NCI-H1417 treated with DMSO at 0.1 percent for 48 hours (cell line): ENCODE data around the gene USF2.

Experiments used
- DNase-seq: peaks from one replicate; lab custom pipeline; 2025; lab: John Stamatoyannopoulos, UW

USF2 gene

DNA sequence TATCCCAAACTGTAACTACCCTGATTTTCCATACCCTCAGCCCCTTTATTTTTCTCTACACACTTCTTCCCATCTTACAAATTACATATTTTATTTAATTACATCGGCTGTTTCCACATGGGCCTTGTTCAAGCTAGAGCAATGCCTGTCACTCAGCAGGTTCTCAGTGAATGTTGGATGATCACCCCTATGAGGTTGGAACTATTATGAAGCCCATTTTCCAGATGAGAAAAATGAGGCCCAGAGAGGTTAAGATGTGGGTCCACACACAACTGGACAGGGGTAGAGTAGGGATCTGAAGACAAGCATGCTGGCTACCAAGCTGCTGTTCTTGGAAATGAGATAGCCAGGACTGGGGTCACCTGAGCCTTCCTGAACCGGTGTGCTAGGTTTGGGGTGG, 33.2 kb downstream of the USF2 start:
- no peak for DNase-seq

DNA sequence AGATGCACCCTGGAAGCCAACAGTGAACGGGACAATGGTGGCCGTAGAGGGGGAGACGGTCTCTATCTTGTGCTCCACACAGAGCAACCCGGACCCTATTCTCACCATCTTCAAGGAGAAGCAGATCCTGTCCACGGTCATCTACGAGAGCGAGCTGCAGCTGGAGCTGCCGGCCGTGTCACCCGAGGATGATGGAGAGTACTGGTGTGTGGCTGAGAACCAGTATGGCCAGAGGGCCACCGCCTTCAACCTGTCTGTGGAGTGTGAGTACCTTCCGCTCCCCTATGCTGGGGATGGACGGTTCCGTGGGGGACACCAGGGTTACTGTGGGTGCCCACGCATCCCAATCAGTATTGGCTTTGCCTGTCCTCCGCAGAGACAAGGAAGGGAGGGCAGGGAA, 33.7 kb downstream of the USF2 start:
- no peak for DNase-seq

DNA sequence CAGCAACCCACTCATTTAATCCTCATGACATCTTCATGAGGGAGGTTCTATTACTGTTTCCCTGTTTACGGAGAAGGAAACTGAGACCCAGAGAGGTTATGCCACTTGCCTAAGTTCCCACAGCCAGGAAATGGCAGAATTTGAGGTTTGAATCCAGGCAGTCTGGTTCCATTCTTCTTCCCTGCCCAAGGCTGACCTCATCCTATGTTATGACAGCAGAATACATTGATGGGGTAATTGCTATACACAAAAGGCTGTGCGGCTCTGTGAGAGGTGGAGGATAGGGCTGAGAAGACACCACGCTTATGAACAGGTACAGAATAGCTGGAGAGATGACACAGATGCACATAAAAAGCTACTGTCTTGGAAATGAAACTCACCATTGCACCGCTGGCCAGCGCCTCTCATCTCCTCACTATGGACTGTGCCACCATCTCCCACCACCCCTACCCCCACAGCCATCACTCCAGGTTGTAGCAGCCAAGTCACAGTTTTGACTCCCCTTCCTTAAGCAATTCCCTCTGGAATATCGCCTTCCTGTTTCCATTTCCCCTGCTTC, 34.7 kb downstream of the USF2 start:
- no peak for DNase-seq

DNA sequence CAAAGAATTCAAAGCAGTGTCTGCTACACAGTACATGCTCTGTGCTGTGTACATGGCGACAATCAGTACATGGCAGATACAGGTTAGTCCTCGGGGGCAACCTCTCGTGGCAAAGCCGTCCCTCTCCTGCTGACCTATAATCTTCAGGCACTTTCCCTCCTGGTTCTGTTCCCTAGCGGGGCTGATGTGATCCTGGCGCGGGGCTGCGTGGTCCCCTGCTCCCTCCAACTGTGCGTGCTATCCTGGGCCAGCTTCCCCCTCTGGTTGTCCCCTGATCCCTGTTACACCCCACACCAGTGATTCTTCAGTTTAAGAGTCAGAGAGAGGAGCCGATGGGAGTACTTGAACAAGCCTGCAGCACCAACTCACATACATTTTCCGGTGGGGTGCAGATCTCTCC, 35.3 kb downstream of the USF2 start:
- DNase-seq, result no peak

DNA sequence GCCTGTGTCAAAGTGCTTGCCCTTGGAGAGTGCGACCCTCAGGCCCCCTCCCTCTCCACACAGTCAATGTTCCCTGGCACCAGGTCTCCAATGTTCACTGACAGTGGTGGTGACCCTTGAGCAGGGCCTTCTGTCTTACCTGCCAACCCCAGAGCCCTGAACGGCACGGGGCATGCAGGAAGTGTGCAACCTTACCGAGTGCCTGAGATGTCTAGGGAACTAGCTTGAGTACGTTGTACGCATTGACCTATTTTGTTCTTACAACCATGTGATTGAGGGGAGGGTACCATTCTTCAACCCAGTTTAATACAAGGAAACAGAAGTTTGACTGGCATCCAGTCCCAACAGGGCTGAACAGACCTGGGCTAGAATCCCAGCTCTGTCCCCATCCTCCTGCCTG, 36.4 kb downstream of the USF2 start:
- DNase-seq, result no peak

DNA sequence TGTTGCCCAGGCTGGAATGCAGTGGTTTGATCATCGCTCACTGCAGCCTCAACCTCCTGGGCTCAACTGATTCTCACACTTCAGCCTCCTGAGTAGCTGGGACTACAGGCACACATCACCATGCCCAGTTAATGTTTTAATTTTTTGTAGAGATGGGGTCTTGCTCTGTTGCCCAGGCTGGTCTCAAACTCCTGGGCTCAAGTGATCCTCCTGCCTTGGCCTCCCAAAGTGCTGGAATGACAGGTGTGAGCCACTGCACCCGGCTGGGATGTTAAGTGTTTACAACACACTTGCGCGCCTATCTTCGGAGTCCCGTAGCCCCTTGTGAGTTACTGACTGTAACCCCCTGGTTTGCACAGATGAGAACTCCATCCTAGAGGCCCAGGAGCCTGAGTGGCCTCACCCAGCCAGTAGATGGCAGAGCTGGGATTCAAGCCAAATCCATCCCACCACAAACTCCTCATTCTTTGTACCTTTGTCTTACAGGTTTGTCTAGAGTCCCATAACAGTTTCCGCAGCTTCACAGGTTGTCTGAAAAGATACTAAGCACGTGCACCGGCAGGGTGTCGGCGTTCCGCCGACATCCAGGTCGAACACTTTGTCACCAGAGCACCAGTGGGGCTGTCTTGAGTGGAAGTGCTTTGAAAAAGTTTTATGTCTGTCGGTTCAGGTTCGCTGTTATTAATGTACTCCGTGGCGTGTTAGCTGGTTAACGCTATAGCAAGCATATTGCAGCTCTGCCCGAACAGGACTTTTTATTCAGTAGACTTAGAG, 37.9 kb downstream of the USF2 start:
- no peak for DNase-seq

DNA sequence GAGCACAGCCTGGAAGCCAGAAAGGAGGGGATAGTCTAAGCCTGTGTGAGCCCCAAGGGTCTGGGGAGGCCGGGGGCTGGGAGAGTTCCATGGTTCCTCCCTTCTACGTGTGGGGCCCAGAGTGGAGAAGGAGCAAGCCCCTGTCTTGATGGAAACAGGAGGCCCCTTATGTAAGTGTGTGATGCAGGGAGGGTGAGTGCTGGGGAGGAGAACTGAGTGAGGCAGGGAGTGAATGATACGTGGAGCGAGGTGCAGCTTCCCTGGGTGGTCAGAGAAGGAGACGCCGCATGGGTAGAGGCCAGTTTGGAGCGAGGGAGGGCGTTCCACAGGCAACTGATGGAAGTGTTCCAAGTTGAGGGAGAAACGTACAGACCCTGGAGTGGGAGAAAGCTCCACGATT, 39.2 kb downstream of the USF2 start:
- DNase-seq, result no peak

DNA sequence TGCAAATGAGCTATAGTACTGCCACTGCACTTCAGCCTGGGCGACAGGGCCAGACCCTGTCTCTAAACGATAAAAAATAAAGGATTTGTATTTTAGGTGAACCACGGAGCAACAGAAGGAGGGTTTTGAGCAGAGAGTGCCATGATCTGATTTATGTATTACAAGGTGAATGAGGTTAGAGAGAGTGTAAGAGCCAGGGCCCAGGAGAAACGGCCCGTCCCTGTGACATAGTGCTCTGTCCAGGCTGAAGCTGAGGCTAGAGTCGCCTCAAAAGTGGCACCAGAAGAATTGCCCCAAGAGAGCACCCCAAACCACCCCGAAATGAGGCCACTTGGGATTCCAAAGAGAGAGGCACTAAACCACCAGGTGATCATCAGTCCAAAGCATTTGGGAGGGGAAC, 40.1 kb downstream of the USF2 start:
- DNase-seq, result no peak

DNA sequence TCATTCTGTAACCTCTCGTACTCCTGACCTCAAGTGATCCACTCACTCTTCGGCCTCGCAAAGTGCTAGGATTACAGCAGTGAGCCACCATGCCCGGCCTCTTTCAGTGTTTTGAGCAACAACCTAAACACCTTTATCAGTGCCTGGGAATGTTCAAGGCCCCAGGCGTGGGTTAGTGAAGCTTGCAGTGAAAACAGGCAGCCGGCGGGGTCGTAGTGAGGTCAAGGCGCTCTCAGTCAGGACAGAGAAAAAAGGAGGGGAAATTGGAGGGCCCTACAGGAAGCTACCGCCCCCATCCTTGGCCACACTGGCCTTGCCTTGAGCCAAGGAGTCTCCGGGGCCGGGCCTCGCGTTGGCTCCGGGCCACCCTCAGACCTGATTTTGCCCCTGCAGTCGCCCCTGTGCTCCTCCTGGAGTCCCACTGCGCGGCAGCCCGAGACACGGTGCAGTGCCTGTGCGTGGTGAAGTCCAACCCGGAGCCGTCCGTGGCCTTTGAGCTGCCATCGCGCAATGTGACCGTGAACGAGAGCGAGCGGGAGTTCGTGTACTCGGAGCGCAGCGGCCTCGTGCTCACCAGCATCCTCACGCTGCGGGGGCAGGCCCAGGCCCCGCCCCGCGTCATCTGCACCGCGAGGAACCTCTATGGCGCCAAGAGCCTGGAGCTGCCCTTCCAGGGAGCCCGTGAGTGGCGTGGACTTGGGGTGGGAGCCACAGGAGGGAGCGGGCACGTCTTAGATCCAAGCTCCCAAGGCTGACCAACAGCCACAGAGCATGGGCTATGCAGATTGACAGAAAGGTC, 40.9 kb downstream of the USF2 start:
- no peak for DNase-seq

DNA sequence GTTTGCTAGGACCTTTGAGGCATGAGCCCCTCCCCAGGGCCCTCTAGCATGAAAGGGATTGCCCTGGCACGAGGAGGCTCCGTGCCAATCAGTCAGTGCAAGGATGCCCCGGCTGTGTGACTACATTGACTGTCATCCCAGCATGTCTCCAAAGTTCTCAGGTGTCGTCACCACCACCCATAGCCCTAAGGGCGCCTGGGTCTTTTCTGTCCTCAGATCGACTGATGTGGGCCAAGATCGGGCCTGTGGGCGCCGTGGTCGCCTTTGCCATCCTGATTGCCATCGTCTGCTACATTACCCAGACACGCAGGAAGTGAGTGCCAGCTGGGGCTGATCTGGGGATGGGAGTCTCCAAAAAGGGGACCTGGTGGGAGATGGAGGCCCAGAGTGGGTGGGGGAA, 41.6 kb downstream of the USF2 start:
- DNase-seq, result no peak

DNA sequence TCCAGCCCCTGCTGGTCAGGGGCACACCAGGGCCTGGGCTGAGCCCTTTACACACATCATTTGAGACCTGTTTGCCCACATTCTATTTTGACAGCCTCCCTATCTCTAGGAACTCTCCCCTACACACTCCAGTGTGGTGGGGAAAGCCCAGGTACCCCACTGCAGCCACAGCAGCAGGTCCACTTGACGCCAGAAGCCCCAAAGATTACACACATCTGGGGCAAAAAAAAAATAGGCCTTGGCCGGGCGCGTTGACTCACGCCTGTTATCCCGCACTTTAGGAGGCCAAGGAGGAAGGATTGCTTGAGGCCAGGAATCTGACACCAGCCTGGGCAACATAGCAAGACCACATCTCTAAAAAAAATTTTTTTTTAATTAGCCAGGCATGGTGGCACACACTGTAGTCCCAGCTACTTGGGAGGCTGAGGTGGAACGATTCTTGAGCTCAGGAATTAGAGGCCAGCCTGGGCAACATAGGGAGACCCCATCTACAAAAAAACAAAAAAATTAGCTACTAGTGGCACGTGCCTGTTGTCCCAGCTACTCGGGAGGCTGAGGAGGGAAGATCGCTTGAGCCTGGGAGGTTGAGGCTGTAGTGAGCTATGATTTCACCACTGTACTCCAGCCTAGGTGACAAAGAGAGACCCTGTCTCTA, 42.2 kb downstream of the USF2 start:
- no peak for DNase-seq

DNA sequence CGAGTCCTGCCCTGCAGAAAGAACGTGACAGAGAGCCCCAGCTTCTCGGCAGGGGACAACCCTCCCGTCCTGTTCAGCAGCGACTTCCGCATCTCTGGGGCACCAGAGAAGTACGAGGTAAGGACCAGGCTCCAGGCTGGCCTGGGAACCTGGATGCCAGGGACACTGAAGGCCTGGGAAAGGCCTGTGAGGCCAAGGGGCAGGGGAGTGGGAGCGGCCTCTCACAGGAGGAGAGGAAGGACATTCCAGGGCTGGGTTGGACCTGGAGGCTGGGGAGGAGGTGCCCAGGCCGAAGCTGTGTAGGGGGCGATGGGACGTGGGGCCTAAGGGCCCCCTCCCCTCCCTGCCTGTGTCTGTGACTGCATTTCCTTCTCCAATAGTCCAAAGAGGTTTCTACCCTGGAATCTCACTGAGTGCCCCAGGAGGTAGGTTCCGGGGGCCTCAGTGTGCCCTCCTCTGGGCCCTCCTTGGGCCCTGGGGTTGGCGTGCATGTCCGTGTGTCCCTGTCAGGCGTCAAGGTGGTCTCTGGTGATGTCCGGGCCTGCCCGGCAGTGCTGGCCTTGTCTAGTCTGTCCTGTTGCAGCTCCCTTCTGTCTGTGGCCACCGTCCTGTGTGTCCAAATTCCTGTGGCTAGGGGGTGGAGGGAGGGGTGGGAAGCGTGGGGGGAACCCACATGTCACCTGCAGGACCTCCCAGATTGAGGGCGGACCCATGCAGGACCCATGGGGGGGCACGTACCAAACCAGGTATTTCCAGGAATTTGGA, 43.3 kb downstream of the USF2 start:
- no peak for DNase-seq

DNA sequence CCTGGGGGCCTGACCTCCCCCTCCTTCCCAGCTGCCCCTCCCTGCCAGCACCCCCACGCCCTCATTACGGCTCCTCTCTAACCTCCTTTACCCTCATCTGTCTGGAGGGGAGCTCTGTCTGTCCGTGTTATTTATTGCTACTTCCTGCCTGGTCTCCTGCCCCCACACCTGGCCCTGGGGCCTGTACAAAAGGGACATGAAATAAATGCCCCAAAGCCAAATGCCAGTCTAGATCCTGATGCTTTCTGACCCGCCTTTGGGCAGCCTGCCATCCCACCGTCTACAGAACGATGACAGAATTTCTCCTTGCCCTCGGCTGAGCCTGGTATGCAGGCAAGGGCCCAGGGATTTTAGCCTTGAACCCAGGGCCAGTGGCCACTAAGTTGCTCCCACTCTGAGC, 44.8 kb downstream of the USF2 start:
- DNase-seq, result no peak

DNA sequence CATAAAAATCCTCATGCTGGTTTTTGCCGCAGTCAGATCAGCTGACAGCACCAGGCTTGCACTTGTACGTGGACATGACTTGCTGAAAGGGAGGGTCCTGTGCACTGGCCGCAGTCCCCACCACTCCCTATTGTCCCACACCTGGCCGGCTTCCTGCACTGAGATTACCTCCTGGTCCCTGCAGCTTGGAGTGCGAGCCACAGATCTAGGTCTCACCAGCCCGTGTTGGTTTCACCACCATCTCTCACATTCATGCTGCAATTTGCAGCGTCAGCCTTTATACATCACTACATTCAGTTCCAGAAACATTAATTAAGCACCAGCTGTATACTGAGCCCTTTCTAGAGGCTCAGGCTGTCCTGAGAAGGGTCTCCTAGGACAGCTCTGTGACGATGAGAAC, 45.3 kb downstream of the USF2 start:
- DNase-seq, result no peak

DNA sequence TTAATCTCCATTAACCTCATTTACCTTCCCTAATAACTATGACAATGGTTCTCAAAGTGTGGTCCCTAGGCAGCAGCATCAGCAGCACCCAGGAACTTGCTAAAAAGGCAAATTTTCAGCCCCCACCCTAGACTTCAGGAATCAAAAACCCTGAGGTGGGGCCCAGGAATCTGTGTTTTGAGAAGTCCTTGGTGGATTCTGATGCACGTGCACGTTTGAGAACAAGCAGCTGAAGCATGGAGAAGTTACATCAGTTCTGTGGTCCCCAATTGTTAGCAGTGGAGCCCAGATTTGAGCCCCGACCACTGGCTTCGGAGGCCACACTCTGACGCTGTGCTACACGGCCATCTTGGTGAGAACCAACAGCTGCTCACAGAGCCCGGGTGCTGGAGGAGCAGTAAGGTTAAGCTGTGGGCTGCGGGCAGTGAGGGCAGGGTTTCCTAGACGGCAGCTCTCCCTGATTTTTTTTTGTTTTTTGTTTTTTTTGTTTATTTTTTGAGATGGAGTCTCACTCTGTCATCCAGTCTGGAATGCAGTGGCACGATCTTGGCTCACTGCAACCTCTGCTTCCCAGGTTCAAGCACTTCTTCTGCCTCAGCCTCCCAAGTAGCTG, 46.2 kb downstream of the USF2 start:
- no peak for DNase-seq

DNA sequence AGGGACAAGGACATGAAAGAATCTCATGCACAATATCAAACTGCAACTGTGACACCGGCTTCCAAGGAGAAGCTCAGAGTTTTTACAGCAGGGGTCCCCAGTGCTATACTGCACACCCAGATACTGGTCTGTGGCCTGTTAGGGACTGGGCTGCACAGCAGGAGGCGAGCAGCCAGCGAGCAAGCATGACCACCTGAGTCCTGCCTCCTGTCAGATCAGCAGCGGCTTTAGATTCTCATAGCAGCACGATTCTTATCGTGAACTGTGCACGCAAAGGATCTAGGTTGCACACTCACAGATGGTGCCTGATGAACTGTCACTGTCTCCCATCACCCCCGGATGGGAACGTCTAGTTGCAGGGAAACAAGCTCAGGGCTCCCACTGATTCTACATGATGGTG, 47.1 kb downstream of the USF2 start:
- no peak for DNase-seq

DNA sequence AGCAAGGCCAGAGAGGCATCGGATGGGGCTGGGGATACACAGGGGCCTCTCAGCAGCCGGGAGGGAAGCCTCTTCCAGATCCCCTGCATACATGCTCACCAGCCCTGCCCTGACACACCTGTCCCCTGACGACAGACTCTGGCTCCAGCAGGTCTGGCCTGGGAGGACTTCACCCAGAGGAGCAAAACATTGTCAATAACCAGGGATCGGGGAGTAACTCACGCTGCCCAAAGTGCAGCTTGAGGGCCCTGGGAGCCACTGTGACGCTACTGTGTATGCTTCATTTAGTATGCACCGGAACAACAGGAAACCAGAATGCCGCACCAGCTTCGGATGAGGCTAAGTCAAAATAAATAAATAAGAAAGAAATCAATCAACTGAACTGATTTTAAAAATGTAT, 47.8 kb downstream of the USF2 start:
- DNase-seq, result no peak

DNA sequence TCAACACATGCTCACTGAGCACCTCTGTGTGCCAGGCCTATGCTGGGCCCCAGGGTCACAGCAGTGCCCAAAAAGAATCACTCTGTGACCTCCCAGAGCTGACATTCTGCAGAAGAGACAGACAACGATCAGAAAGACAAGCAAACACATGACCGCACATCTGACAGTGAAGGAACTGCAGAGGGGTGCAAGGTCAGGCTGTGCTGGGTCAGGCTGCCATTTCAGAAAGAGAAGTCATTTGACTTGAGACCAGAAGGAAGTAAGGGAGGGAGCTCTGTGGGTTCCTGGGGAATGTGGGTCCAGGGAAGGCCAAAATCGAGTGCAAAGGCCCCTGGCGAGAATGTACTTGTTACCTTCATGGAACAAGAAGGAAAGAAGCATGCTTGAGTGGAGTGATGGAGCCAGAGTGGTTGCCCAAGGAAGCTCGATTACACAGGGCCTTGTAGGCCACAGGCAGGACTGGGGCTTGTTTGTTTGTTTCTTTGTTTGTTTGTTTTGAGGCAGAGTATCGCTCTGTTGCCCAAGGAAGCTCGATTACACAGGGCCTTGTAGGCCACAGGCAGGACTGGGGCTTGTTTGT, 48.8 kb downstream of the USF2 start:
- no peak for DNase-seq

DNA sequence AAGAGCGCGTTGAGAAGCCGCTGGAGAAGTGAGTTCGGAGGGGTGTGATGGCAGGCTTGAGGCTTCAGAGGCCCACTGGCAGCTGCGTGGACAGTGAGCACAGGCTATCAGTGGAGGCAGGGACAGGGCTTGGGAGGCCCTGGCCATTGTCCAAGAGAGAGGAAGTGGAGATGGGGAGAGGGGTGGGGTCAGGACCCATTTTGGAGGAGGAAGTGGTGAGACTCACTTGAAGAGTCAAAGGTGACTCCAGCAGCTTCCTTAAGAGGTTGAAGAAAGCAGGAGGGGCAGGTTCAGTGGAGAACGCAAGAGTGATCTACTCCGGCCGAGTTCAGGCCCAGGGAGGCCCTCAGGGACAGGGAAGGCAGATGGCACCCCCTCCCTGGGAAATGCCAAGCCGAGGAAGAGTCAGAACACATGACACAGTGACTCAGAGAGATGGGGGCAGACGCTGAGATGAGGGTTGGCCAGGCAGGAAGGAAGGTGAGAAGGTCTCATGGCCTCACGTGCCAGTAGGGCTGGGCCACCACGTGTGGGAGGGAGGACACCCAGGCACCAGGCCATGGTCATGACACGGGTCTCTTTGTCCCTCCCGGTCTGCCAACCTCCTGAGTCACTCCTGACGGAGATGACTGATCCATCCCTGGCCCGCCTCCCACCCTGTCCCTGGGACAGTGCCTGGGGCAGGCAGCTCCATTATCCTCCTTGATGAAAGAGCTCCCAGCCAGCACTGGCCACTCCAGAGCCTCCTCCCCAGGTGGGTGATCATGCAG, 50.1 kb downstream of the USF2 start:
- no peak for DNase-seq

DNA sequence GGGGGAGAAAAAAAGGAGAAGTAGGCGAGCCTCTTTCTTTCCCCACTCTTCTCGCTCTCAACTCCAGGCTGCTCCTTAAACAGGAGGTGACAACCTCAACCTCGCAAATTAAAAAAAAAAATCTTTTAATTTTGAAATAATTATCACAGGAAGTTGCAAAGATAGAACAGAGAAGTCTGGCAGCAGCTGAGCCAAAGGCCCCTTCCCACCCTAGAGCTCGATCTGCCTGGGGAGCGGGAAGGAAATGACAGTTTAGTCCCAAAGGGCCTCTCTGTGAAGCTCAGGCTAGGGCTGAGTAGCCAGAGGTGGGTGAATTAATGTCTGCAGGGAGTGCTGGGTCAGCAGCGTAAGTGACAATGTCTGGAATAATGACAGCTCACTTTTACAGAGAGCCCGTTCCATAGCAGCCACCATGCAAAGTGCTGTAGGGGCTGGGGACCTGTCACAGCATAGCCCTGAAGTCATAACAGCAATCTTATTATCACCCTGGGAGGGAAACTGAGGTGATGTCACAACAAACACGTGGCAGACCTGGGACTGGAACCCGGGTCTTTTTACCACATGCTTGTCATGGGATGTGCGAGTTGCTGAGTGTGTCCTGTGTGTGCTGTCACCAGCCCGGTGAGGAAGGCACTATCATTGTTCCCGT, 51.4 kb downstream of the USF2 start:
- no peak for DNase-seq
